Colonic mucosa (tissue), 4 donors: ENCODE results near the gene JAM3. TPM values are rescaled to one million over a fixed set of nuclear protein-coding genes. Genes with fewer than 3 reads are reported as not detected.

ENCODE experiments used
- DNase-seq: peaks from one replicate; pipeline ENCODE4 v3.0.0-alpha.2; 2020
- H3K27ac ChIP-seq: fragments of 200-600 bp; one replicate; pipeline ENCODE4 v1.8.0; 2021
- H3K27me3 ChIP-seq: fragments of 200-600 bp; one replicate; pipeline ENCODE4 v1.8.0; 2021
- H3K36me3 ChIP-seq: fragments of 200-600 bp; one replicate; pipeline ENCODE4 v1.8.0; 2021
- H3K4me1 ChIP-seq: fragments of 200-600 bp; one replicate; pipeline ENCODE4 v1.8.0; 2021; ENCODE audit warnings: mild to moderate bottlenecking
- H3K4me3 ChIP-seq: fragments of 200-600 bp; one replicate; pipeline ENCODE4 v1.8.0; 2021
- H3K9ac ChIP-seq, 2 donors: one replicate each; pipeline ENCODE4 v1.7.0; 2013; ENCODE audit warnings: control low read depth in 2 of 2, low read depth in 2 of 2, low read length in 2 of 2
- H3K9me3 ChIP-seq: fragments of 200-600 bp; one replicate; pipeline ENCODE4 v1.8.0; 2021
- intact Hi-C: fragments of 100-400 bp; cut with DNase I; formaldehyde crosslinking; loops from one replicate; pipeline ENCODE4 v1.14.1; 2022
- total RNA-seq, 2 donors: library from RNA; stranded (reverse); fragmentation: NEBNext Ultra II Directional in 1 of 2; extraction: Animal tissue kit (Norgen Biotek cat#: 25700) in 1 of 2; gene quantifications; one replicate each; pipeline ENCODE4 v1.2.1, GENCODE V29; 2021
- TF ChIP-seq, protein P1 (sequence below): fragments of 200-600 bp; IDR thresholded peaks from one replicate; pipeline ENCODE4 v1.8.0; 2022; ENCODE audit warnings: antibody characterized with exemption, mild to moderate bottlenecking
- donor health status: healthy.
- donor health status: DM: no; HTN: no; CAD: no.
- donor health status: DM: no; HTN: no; CAD: no.

JAM3 gene
- total RNA-seq, 2 donors from 2014 or later, result 3.5 to 14.5 TPM

DNA sequence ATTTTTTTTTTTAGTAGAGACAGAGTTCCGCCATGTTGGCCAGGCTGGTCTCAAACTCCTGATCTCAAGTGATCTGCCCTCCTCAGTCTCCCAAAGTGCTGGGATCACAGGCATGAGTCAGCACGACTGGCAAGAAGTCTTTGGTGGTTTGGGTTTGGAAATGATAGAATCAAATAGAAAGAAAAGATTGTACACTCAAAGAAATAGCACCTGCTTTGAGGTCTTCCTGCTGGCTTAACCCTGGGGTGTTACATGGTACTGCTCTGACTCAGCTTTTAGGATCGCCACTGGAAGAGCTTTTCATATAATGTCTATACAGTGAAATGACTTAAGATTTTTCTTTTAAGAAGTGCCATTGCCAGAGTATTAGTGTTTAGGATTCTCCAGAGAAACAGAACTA is 50.2 kb downstream of the JAM3 start:
- TF ChIP-seq, protein P1, sequence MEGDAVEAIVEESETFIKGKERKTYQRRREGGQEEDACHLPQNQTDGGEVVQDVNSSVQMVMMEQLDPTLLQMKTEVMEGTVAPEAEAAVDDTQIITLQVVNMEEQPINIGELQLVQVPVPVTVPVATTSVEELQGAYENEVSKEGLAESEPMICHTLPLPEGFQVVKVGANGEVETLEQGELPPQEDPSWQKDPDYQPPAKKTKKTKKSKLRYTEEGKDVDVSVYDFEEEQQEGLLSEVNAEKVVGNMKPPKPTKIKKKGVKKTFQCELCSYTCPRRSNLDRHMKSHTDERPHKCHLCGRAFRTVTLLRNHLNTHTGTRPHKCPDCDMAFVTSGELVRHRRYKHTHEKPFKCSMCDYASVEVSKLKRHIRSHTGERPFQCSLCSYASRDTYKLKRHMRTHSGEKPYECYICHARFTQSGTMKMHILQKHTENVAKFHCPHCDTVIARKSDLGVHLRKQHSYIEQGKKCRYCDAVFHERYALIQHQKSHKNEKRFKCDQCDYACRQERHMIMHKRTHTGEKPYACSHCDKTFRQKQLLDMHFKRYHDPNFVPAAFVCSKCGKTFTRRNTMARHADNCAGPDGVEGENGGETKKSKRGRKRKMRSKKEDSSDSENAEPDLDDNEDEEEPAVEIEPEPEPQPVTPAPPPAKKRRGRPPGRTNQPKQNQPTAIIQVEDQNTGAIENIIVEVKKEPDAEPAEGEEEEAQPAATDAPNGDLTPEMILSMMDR, result no peak
- Histone ChIP-seq H3K4me1 (no peaks in the 10 kb centered on the region), H3K9me3 (no peaks in the 10 kb centered on the region), H3K27ac (peak overlapping the region; percentile 61), H3K9ac (no peak overlapping the region), H3K4me3 (no peak overlapping the region), H3K36me3 (no peaks in the 10 kb centered on the region), H3K27me3 (peaks cover 4% of the 10 kb centered on the region)
- no peak for DNase-seq
- intact Hi-C loops, result no loop called here

DNA sequence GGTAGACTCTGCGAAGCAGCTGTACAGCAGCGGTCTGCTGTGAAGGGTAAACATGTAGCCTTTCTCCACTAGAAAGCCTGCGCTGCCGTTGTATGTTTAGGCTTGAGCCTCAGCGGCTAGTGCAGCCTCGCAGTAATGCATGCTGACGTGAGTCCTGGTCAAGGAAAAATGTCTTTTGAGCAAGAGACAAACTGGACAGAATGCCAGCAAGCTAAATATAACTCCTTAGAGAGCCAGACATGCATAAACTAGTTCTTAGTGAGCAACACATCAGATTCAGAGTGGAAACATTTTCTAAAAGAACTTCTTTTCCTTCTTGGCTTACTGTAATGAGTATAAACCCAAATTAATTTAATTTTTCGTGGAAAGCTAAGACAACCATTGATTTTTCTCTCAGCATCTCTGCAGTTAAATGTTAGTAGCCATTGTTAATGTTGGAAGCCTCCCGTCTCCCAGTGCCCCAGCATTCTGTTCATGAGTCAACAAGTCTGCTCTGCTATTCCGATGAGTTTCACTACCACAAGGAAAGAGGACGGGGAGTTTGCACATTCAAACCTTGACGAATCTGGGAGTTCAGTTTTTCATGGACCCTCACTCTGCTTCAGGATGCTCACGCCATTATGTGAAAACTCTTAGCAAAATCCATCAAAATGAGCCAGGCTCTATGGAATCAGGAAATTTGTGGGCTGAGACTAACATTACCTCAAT is 51.4 kb downstream of the JAM3 start:
- DNase-seq, result peak; percentile 23
- Histone ChIP-seq H3K4me3 (no peak overlapping the region), H3K9me3 (no peaks in the 10 kb centered on the region), H3K9ac (no peak overlapping the region), H3K27me3 (peaks cover 15% of the 10 kb centered on the region), H3K27ac (peak overlapping the region; percentile 61), H3K4me1 (no peaks in the 10 kb centered on the region), H3K36me3 (no peaks in the 10 kb centered on the region)
- intact Hi-C loops, result no loop called here
- TF ChIP-seq, protein P1, result no peak

DNA sequence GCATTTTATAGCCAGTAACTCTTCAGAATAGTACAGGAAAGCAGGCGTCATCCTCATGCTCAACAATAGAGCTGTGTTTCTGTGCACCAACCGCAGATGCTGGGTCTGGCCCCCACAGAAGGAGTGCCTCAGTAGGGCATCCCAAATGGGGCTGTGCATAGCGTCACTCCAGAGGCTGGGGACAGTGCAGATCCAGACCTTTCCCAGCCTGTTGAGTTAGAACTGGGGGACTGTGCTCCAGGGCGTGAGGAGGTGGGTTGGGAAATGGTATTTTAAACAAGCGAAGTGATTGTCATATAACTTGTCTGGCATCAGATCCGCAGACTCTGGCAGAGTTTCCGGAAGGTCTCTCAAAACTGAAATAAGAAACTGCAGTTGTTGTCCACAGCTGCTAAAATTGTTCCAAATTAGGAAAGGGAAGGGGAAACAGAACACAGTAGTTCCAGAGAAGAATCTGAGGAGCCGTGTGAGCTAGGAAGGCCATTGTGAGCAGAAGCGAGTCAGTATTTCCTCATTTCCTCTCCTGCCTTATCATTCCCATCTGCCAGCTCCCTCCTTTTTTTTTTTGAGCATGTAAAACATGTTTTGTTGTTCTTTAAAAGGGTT is 52.2 kb downstream of the JAM3 start:
- H3K27ac ChIP-seq, result peak overlapping the region; percentile 61
- no peak overlapping the region for H3K4me3 ChIP-seq
- H3K9ac ChIP-seq, result no peak overlapping the region
- intact Hi-C loops, result no loop called here
- H3K27me3 ChIP-seq, result peaks cover 22% of the 10 kb centered on the region
- no peak for DNase-seq
- H3K36me3 ChIP-seq, result no peaks in the 10 kb centered on the region
- no peaks in the 10 kb centered on the region for H3K9me3 ChIP-seq
- H3K4me1 ChIP-seq, result no peaks in the 10 kb centered on the region
- TF ChIP-seq, protein P1, result no peak

DNA sequence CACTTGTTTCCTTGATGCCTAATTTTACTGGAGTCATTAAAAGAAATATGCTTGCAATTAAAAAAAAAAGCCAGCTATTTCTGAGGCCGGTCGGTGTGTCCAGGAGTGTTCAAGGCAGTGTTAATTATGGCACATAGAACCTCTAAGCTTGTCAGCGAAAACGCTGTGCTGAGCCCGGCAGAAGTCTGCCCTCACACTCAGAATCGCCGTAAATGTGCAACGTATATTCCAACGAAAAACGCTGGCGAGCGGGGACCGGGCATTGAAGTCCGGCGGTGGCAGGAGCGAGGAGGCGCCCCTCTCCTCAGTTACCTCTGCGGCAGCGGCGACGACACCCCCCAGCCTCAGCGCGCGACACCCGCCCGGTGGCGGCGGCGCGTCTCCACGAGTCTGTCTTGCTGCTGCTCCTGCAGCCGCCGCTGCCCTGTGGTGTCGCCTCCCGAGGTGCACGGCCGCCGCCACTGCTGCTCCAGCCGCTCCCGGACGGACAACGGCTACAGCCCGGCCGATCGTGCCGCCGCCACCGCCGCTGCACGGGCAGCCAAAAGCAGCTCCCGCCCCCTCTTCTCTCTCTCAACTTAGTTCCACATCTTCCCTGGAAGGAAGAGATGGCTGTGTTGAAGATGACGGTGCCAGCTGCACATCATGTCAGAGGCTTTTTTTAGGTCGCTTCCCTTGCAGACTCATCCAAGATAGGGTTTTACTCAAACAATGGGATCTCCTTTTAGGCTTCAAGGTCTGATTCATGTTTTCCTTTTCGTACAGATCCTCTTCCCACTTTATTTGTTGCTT is 56.0 kb downstream of the JAM3 start:
- Histone ChIP-seq H3K4me3 (peak overlapping the region; percentile 10), H3K27ac (no peak overlapping the region), H3K9ac (peak overlapping the region in 1 of 2 donors; percentile 17), H3K4me1 (peaks cover 4% of the 10 kb centered on the region), H3K27me3 (peaks cover 23% of the 10 kb centered on the region), H3K36me3 (no peaks in the 10 kb centered on the region), H3K9me3 (no peaks in the 10 kb centered on the region)
- intact Hi-C loops, result no loop called here
- TF ChIP-seq, protein P1, result no peak
- DNase-seq, result no peak

DNA sequence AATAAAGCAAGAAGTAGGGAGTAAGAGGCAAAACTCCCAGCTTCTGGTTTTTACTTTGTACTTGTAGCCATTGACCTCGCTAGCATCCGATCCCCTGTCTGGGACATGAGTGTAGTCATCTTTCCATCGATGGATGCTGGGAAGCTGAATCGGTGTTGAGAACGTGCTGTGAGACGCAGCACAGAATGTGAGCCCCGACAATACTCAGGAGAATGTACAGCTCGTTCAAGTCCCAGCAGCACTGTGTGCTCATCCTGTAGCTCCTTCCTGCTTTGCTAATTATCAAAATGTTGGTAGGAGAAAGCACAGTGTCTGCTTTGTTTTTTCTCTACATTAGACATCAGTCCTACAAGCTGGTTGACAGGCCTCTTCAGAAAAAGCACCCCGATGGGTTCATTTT is 56.6 kb downstream of the JAM3 start:
- H3K9me3 ChIP-seq, result no peaks in the 10 kb centered on the region
- H3K4me3 ChIP-seq, result no peak overlapping the region
- H3K9ac ChIP-seq, result no peak overlapping the region
- H3K4me1 ChIP-seq, result peaks cover 4% of the 10 kb centered on the region
- no peak for DNase-seq
- no peaks in the 10 kb centered on the region for H3K36me3 ChIP-seq
- H3K27ac ChIP-seq, result no peak overlapping the region
- peaks cover 23% of the 10 kb centered on the region for H3K27me3 ChIP-seq
- intact Hi-C loops, result no loop called here
- TF ChIP-seq, protein P1, result no peak
